K562 (cell line): Measurements from ENCODE around the gene CYB5RL. TPM values are rescaled to one million over a fixed set of nuclear protein-coding genes. Genes with fewer than 3 reads are reported as not detected.

Source experiments
- ARID1B ChIP-seq: fragments of 450-650 bp; IDR thresholded peaks from 2 replicates; pipeline ENCODE4 v1.6.1; 2016; ENCODE audit warnings: antibody characterized with exemption, mild to moderate bottlenecking, inconsistent platforms
- ASH1L ChIP-seq: fragments of 450-650 bp; IDR thresholded peaks from 2 replicates; pipeline ENCODE4 v1.6.1; 2018; ENCODE audit warnings: borderline replicate concordance, mild to moderate bottlenecking, low read depth; ENCODE audit not compliant: partially characterized antibody
- CAMTA2 ChIP-seq: fragments of 250-450 bp; sonication (Bioruptor Pico); conservative IDR thresholded peaks from 2 replicates; pipeline ENCODE4 v1.5.1; 2022
- COPS2 ChIP-seq: fragments of 450-650 bp; conservative IDR thresholded peaks from 2 replicates; pipeline ENCODE4 v1.6.1; 2016; ENCODE audit warnings: mild to moderate bottlenecking, moderate library complexity
- CREB5 ChIP-seq: fragments of 250-450 bp; sonication (Bioruptor Pico); IDR thresholded peaks from 2 replicates; pipeline ENCODE4 v1.5.0; 2020; ENCODE audit warnings: mild to moderate bottlenecking
- EP300 ChIP-seq: IDR thresholded peaks from 2 replicates; pipeline ENCODE4 v1.6.1; 2012; ENCODE audit warnings: low read length, improper control_type of control experiment
- IRF2 ChIP-seq: sonication (generic); formaldehyde crosslinking; IDR thresholded peaks from 2 replicates; pipeline ENCODE4 v1.8.1; 2022; ENCODE audit warnings: mild to moderate bottlenecking, missing genetic modification reagents
- IRF9 ChIP-seq: fragments of 450-650 bp; IDR thresholded peaks from 2 replicates; pipeline ENCODE4 v1.6.1; 2016; ENCODE audit warnings: missing biosample characterization, missing genetic modification characterization
- KDM5B ChIP-seq: fragments of 200-600 bp; sonication (generic); IDR thresholded peaks from 2 replicates; pipeline ENCODE4 v1.6.1; 2012; ENCODE audit warnings: low read depth, mild to moderate bottlenecking, moderate library complexity, low read length, control low read depth, inconsistent platforms; ENCODE audit not compliant: insufficient replicate concordance
- NBN ChIP-seq: fragments of 450-650 bp; IDR thresholded peaks from 2 replicates; pipeline ENCODE4 v1.6.1; 2016; ENCODE audit warnings: low read depth, mild to moderate bottlenecking
- PKNOX1 ChIP-seq: fragments of 450-650 bp; IDR thresholded peaks from 2 replicates; pipeline ENCODE4 v1.6.1; 2016
- POLR2AphosphoS5 ChIP-seq: IDR thresholded peaks from 2 replicates; pipeline ENCODE4 v1.6.1; 2011; ENCODE audit warnings: mild to moderate bottlenecking, low read depth, low read length, moderate library complexity; ENCODE audit not compliant: control insufficient read depth, insufficient read depth
- RB1 ChIP-seq: fragments of 450-650 bp; IDR thresholded peaks from 2 replicates; pipeline ENCODE4 v1.6.1; 2017; ENCODE audit warnings: low read depth, mild to moderate bottlenecking
- SFPQ ChIP-seq: fragments of 200-400 bp; formaldehyde crosslinking; IDR thresholded peaks from 2 replicates; pipeline ENCODE4 v1.6.1; 2017; ENCODE audit warnings: mild to moderate bottlenecking, low read depth, low read length, moderate library complexity
- TEAD4 ChIP-seq, 2 experiments: sonication (generic) in 1 of 2; formaldehyde crosslinking in 1 of 2; IDR thresholded peaks; 2 replicates each; pipeline versions ENCODE4 v1.6.1 to v1.8.0; 2012 to 2022; ENCODE audit warnings: borderline replicate concordance in 1 of 2, inconsistent platforms in 1 of 2, low read length in 1 of 2, mild to moderate bottlenecking in 1 of 2, missing genetic modification reagents in 1 of 2
- TFAP4 ChIP-seq: sonication (generic); formaldehyde crosslinking; IDR thresholded peaks from 2 replicates; pipeline ENCODE4 v1.8.0; 2022; ENCODE audit warnings: missing genetic modification reagents, mild to moderate bottlenecking, moderate library complexity, borderline replicate concordance
- ZBTB2 ChIP-seq: fragments of 450-650 bp; IDR thresholded peaks from 2 replicates; pipeline ENCODE4 v1.6.1; 2016; ENCODE audit warnings: antibody characterized with exemption
- ZC3H11A ChIP-seq: IDR thresholded peaks from 2 replicates; pipeline ENCODE4 v1.6.1; 2012; ENCODE audit warnings: low read depth, low read length, improper control_type of control experiment
- ZNF239 ChIP-seq: fragments of 250-450 bp; sonication (Bioruptor Pico); IDR thresholded peaks from 2 replicates; pipeline ENCODE4 v1.4.0; 2020; ENCODE audit warnings: mild to moderate bottlenecking
- ZNF24 ChIP-seq: fragments of 450-650 bp; IDR thresholded peaks from 2 replicates; pipeline ENCODE4 v1.6.1; 2016
- polyA plus RNA-seq, 8 experiments: library from polyadenylated mRNA; depleted of rRNA in 4 of 8; stranded (reverse) in 5 of 8; unstranded in 3 of 8; fragments of >200 nt; fragmentation: Nextera tagmentation in 2 of 8; fragmentation: Illumina TruSeq in 1 of 8; extraction: Ambion mirVana in 2 of 8; extraction: Trizol in 1 of 8; gene quantifications; 2 replicates each; pipeline versions ENCODE4 v1.2.1 to v1.2.3, GENCODE V29; 2011 to 2014; ENCODE audit warnings: inconsistent platforms in 1 of 8, missing spikeins in 1 of 8
- total RNA-seq, 7 experiments: library from RNA; depleted of rRNA in 6 of 7; stranded (reverse); fragments of >200 nt in 6 of 7; fragmentation: Illumina TruSeq in 2 of 7; extraction: Trizol in 2 of 7; gene quantifications; 2 replicates each; pipeline versions ENCODE4 v1.2.1 to v1.2.3, GENCODE V29; 2011 to 2021; ENCODE audit warnings: low replicate concordance in 1 of 7

Gene CYB5RL
- total and polyA plus RNA-seq, 9 of the 15 experiments (the other 6 are each of a cell fraction or from before 2014, with no cell fraction given): 7.9 to 18.0 (median 11.2) TPM

GRCh38 chr1:54199765-54200518 is at the start of gene CYB5RL, which contains the start of gene MRPL37 (continued):
- TF ChIP-seq IRF9 (tag) (no peak), COPS2 (no peak), EP300 (no peak; the same call in 1 of the 2 replicates), ZC3H11A (peak; percentile 66; the same call in 1 of the 2 replicates), ZBTB2 (no peak), POLR2AphosphoS5 (peak; percentile 88), IRF2 (CRISPR knock-in tag) (no peak), PKNOX1 (peak; percentile 100), KDM5B (peak; percentile 96), SFPQ (no peak), NBN (no peak; the same call in 1 of the 2 replicates), ZNF239 (CRISPR knock-in tag) (no peak), RB1 (peak; percentile 94), CREB5 (CRISPR knock-in tag) (no peak), TEAD4 (IDR thresholded peaks at IDR 0.05; ENCODE audit: low read length) (no peak), TEAD4 (CRISPR knock-in tag; IDR thresholded peaks at IDR 0.05; ENCODE audit: borderline replicate concordance) (no peak; the same call in 1 of the 2 replicates), ARID1B (no peak), CAMTA2 (CRISPR knock-in tag) (no peak), ASH1L (peak; percentile 84), ZNF24 (no peak), TFAP4 (peak; percentile 92)
